A549 (cell line): ENCODE data around the gene SP2. TPM values are rescaled to one million over a fixed set of nuclear protein-coding genes. Genes with fewer than 3 reads are reported as not detected.

Source experiments
- ATAC-seq, 2 experiments: fragments of 200-7000 bp in 1 of 2; fragments of >200 bp in 1 of 2; cut with Nextera tagmentation in 1 of 2; cut with Tn5 transposase in 1 of 2; 3 replicates each; pipeline versions ENCODE4 v1.8.0 to v1.9.1; 2018 to 2020; ENCODE audit warnings: mild to moderate bottlenecking in 1 of 2, moderate library complexity in 1 of 2
- CTCF ChIA-PET: fragments of 300-600 bp; sonication (Branson Sonifier 250); formaldehyde crosslinking; extraction: SDS; loops from one replicate; lab custom pipeline; 2021; ENCODE audit warnings: antibody characterized with exemption, inconsistent platforms; lab: Yijun Ruan, JAX
- POLR2A ChIA-PET: fragments of 350-600 bp; formaldehyde crosslinking; extraction: SDS; loops from one replicate; lab custom pipeline; 2021; ENCODE audit warnings: antibody characterized with exemption, inconsistent platforms; lab: Yijun Ruan, JAX
- DNase-seq, 2 experiments: peaks; one replicate each; pipeline versions ENCODE4 v3.0.0 to v3.0.0-alpha.2; 2011 to 2016; ENCODE audit warnings: low read depth in 1 of 2, low spot score in 1 of 2
- FAIRE-seq: peaks from 2 replicates; lab custom pipeline; 2011; peaks lifted over from hg19 to GRCh38; lab: Jason Lieb, UNC
- H3K27ac ChIP-seq, 2 experiments: fragments of >200 bp; sonication (Bioruptor Twin); formaldehyde crosslinking; 3 replicates each; pipeline ENCODE4 v1.5.1; 2016 to 2017
- H3K4me1 ChIP-seq: fragments of >200 bp; sonication (Bioruptor Twin); formaldehyde crosslinking; 3 replicates; pipeline ENCODE4 v1.6.1; 2016
- H3K4me2 ChIP-seq: fragments of >200 bp; sonication (Bioruptor Twin); formaldehyde crosslinking; 3 replicates; pipeline ENCODE4 v1.6.1; 2016
- H3K4me3 ChIP-seq: fragments of >200 bp; sonication (Bioruptor Twin); formaldehyde crosslinking; 3 replicates; pipeline ENCODE4 v1.5.1; 2016
- H3K9me3 ChIP-seq: fragments of >200 bp; sonication (Bioruptor Twin); formaldehyde crosslinking; 3 replicates; pipeline ENCODE4 v1.6.1; 2016
- BHLHE40 ChIP-seq: IDR thresholded peaks from 2 replicates; pipeline ENCODE4 v1.6.1; 2012; ENCODE audit warnings: low read depth, low read length, inconsistent platforms
- CEBPB ChIP-seq, 2 experiments: fragments of >200 bp in 1 of 2; sonication (Bioruptor Twin) in 1 of 2; formaldehyde crosslinking in 1 of 2; IDR thresholded peaks; 2 replicates each; pipeline ENCODE4 v1.6.1; 2012 to 2016
- CHD4 ChIP-seq: fragments of 200-600 bp; sonication (generic); IDR thresholded peaks from 2 replicates; pipeline ENCODE4 v1.6.1; 2016; ENCODE audit warnings: antibody characterized with exemption, mild to moderate bottlenecking, borderline replicate concordance
- E2F6 ChIP-seq: IDR thresholded peaks from 2 replicates; pipeline ENCODE4 v1.6.1; 2012; ENCODE audit warnings: low read depth, borderline replicate concordance
- EHF ChIP-seq: fragments of 250-450 bp; sonication (Bioruptor Pico); IDR thresholded peaks from 2 replicates; pipeline ENCODE4 v1.5.0; 2020; ENCODE audit warnings: mild to moderate bottlenecking
- HOXA7 ChIP-seq: fragments of 250-450 bp; sonication (Bioruptor Pico); IDR thresholded peaks from 2 replicates; pipeline ENCODE4 v1.5.0; 2020; ENCODE audit warnings: mild to moderate bottlenecking, moderate library complexity
- HOXB13 ChIP-seq: fragments of 250-450 bp; sonication (Bioruptor Pico); IDR thresholded peaks from 2 replicates; pipeline ENCODE4 v1.5.0; 2020; ENCODE audit warnings: low read depth, mild to moderate bottlenecking, moderate library complexity
- JUN ChIP-seq, 2 experiments: fragments of >200 bp; sonication (Bioruptor Twin); formaldehyde crosslinking; IDR thresholded peaks; 2 replicates in 1 of 2; 3 replicates in 1 of 2; pipeline ENCODE4 v1.6.1; 2016 to 2017
- MAZ ChIP-seq: fragments of 150-350 bp; IDR thresholded peaks from 2 replicates; pipeline ENCODE4 v1.6.1; 2014; ENCODE audit warnings: antibody characterized with exemption, low read depth, low read length, borderline replicate concordance
- PHF8 ChIP-seq: fragments of 200-600 bp; sonication (generic); IDR thresholded peaks from 2 replicates; pipeline ENCODE4 v1.6.1; 2016; ENCODE audit warnings: low read depth, mild to moderate bottlenecking, antibody characterized with exemption, moderate library complexity, borderline replicate concordance
- POLR2A ChIP-seq: IDR thresholded peaks from 2 replicates; pipeline ENCODE4 v1.6.1; 2012; ENCODE audit warnings: mild to moderate bottlenecking, low read length
- RAD21 ChIP-seq, 2 experiments: fragments of >200 bp in 1 of 2; sonication (Bioruptor Twin) in 1 of 2; formaldehyde crosslinking in 1 of 2; IDR thresholded peaks in 1 of 2; conservative IDR thresholded peaks in 1 of 2; 2 replicates in 1 of 2; 3 replicates in 1 of 2; pipeline ENCODE4 v1.6.1; 2012 to 2018; ENCODE audit warnings: inconsistent platforms in 1 of 2
- RARB ChIP-seq: fragments of 250-450 bp; sonication (Bioruptor Pico); IDR thresholded peaks from 2 replicates; pipeline ENCODE4 v1.8.0; 2021; ENCODE audit warnings: mild to moderate bottlenecking, moderate library complexity
- RCOR1 ChIP-seq: fragments of 150-350 bp; IDR thresholded peaks from 2 replicates; pipeline ENCODE4 v1.6.1; 2014; ENCODE audit warnings: antibody characterized with exemption, low read length, low read depth
- RFX5 ChIP-seq: fragments of 450-650 bp; IDR thresholded peaks from 2 replicates; pipeline ENCODE4 v1.7.1; 2014; ENCODE audit warnings: antibody characterized with exemption, mild to moderate bottlenecking, moderate library complexity
- TFCP2L1 ChIP-seq: fragments of 250-450 bp; sonication (Bioruptor Pico); IDR thresholded peaks from 2 replicates; pipeline ENCODE4 v1.5.0; 2021; ENCODE audit warnings: mild to moderate bottlenecking
- TP53 ChIP-seq: fragments of 250-450 bp; sonication (Bioruptor Pico); IDR thresholded peaks from 2 replicates; pipeline ENCODE4 v1.5.0; 2021; ENCODE audit warnings: mild to moderate bottlenecking, moderate library complexity
- ZC3H11A ChIP-seq: fragments of 450-650 bp; IDR thresholded peaks from 2 replicates; pipeline ENCODE4 v1.6.1; 2014; ENCODE audit warnings: antibody characterized with exemption, mild to moderate bottlenecking
- WGBS: methylation state at CpG from one replicate; pipeline ENCODE4 v1.1.6; 2017; ENCODE audit errors: missing lambda C conversion rate; 5-methylcytosine and 5-hydroxymethylcytosine counted together
- polyA plus RNA-seq, 4 experiments: library from polyadenylated mRNA; depleted of rRNA in 3 of 4; stranded (reverse); fragments of >200 nt; fragmentation: RNase III in 1 of 4; extraction: RNeasy Plus Mini Kit Qiagen cat#74134 plus additional on column Dnase treatment in 1 of 4; gene quantifications; 2 replicates in 3 of 4; 3 replicates in 1 of 4; pipeline ENCODE4 v1.2.3, GENCODE V29; 2011 to 2017
- TF ChIP-seq, protein P1 (sequence below): IDR thresholded peaks from 2 replicates; pipeline ENCODE4 v1.6.1; 2012
- TF ChIP-seq, protein P2 (sequence below): fragments of 250-450 bp; sonication (Bioruptor Pico); IDR thresholded peaks from 2 replicates; pipeline ENCODE4 v1.5.0; 2021; ENCODE audit warnings: mild to moderate bottlenecking, moderate library complexity, borderline replicate concordance
- TF ChIP-seq, protein P3 (sequence below): IDR thresholded peaks from 2 replicates; pipeline ENCODE4 v1.6.1; 2012

SP2 gene
- polyA plus RNA-seq, 2 of the 4 experiments (the other 2 are of a cell fraction) = 6.2 to 11.6 TPM

DNA sequence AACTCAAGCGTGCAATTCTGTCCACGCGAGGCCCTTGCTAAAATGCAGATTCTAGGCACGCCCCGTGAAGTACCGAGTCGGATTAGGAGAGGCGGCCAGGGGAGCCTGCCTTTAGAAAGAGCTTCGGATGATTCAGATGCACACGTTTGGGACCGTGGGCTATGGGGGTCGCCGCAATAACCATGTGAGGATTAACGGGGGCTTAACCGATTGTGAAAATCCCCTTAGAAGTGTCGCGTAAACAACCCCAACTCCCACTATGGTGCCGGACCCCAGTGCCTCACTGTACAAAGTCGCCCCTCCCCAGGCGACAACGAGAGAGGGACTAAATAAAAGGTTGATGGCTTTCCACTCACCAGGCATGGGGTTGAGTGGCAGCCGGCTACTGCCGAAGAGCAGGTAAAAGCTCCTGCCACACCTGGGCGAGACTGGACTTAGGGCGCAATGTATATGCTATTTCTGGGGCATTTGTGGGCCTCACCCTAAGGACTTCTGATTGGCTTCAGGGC, 635 bp upstream of the SP2 start (continued):
- TF ChIP-seq CHD4 (peak; percentile 59; the same call in 1 of the 2 replicates), ZC3H11A (no peak), BHLHE40 (no peak), EHF (CRISPR knock-in tag) (no peak)

DNA sequence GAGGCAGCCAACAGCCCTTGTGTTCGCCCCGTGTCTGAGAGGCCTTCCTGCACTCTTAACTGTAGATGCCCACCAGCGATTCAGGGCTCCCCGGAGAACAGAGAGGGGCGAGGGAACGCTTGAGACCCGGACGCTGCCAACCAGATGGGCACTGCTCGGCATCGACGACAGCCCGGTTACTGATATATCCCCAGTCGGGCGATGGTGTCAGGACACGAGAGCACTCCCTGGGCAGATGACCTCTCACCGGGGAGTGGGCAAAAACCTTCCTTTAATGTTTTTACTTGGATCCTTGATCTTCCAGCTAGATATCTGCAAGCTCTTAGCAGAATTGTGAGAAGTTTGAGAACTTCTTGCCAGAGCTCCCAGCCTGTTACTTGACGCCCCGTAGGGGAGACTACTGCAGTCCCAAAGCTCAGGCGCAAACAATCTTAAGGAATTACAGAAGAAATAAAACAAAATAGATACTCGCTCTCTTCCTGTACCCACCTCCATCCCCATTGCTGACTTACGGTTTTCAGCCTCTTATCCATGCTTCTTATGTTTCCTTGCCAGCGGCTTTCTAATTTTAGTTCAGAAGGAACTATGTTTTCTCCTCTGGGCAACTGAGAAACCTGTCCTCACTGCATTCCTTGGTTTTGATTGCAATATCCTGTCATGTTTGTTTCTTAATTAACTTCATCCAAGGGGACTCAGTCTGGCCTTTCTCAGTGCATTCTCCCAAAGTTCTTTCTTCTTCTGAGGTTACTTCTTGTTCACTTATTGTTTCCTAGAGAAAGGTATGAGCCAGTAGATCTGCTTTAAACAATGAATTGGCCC, 845 bp downstream of the SP2 start:
- 8% methylated on average over 22 of the region's 22 CpGs for WGBS
- Histone ChIP-seq H3K4me1 (peaks cover 16% of the 10 kb centered on the region; the same call in 2 of the 3 replicates), H3K4me3 (peak overlapping the region; percentile 65), H3K9me3 (no peaks in the 10 kb centered on the region), H3K4me2 (peak overlapping the region; percentile 87), H3K27ac (peak overlapping the region; percentile 95 to 96)
- DNase-seq (no peak), ATAC-seq (no peak), FAIRE-seq (no peak)
- TF ChIP-seq JUN (IDR thresholded peaks at IDR 0.05) (peak in 1 of 2 experiments; percentile 37; a peak in 2 of 5 replicates), PHF8 (no peak), MAZ (no peak), TFCP2L1 (CRISPR knock-in tag) (peak; percentile 43; the same call in 1 of the 2 replicates), E2F6 (0 out of 2 replicates have a peak, but pooled peaks have one; percentile 18), TP53 (CRISPR knock-in tag) (peak; percentile 94)
- TF ChIP-seq, protein P1, sequence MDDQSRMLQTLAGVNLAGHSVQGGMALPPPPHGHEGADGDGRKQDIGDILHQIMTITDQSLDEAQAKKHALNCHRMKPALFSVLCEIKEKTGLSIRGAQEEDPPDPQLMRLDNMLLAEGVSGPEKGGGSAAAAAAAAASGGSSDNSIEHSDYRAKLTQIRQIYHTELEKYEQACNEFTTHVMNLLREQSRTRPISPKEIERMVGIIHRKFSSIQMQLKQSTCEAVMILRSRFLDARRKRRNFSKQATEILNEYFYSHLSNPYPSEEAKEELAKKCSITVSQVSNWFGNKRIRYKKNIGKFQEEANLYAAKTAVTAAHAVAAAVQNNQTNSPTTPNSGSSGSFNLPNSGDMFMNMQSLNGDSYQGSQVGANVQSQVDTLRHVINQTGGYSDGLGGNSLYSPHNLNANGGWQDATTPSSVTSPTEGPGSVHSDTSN = peak; percentile 15; the same call in 1 of the 2 replicates
- TF ChIP-seq, protein P2, sequence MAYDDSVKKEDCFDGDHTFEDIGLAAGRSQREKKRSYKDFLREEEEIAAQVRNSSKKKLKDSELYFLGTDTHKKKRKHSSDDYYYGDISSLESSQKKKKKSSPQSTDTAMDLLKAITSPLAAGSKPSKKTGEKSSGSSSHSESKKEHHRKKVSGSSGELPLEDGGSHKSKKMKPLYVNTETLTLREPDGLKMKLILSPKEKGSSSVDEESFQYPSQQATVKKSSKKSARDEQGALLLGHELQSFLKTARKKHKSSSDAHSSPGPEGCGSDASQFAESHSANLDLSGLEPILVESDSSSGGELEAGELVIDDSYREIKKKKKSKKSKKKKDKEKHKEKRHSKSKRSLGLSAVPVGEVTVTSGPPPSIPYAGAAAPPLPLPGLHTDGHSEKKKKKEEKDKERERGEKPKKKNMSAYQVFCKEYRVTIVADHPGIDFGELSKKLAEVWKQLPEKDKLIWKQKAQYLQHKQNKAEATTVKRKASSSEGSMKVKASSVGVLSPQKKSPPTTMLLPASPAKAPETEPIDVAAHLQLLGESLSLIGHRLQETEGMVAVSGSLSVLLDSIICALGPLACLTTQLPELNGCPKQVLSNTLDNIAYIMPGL (CRISPR knock-in tag) = 0 out of 2 replicates have a peak, but pooled peaks have one; percentile 61
- ChIA-PET CTCF (interaction anchor here (0.9 to 10.1 kb wide), 3 partner anchors 8 to 122 kb away, joined by 4 to 89 read pairs (median 12); partner anchors contain the start of gene SCRN2), POLR2A (interaction anchor here (1.0 to 1.6 kb wide), 2 partner anchors 46 to 66 kb away, joined by 3 to 38 read pairs; partner anchors contain the start of genes LRRC46 and MRPL10)

DNA sequence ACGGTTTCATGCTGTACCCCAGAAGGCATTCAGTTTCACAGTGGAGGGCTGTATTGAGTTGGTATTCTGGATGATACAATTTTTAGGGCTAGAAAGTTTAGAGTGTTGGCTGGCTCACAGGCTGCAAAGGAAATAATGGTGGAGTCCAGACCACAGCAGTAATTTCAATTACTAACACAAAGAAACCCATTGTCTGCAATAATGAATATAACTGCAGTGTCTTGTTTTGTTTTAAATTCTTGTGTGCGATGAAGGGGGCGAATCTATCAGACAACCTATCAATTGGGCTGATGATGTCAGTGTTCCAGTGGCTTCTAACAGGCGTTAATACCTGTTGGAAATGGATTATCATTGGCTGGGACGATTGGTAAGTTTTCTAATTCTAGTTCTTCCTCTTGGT, 1.5 kb downstream of the SP2 start:
- WGBS = 77% methylated on average over 5 of the region's 5 CpGs
- no peak for FAIRE-seq
- POLR2A ChIA-PET = no interaction called here
- no peak overlapping the region for H3K4me3 ChIP-seq
- peak overlapping the region in 1 of 2 experiments; percentile 95; a peak in 3 of 6 replicates for H3K27ac ChIP-seq
- peak overlapping the region; percentile 87 for H3K4me2 ChIP-seq
- H3K9me3 ChIP-seq = no peaks in the 10 kb centered on the region
- H3K4me1 ChIP-seq = peaks cover 16% of the 10 kb centered on the region; the same call in 2 of the 3 replicates
- no peak for ATAC-seq
- no peak for TF ChIP-seq ZC3H11A
- TF ChIP-seq, all 56 proteins: peak for 0
- CTCF ChIA-PET = interaction anchor here (1.1 to 10.1 kb wide), 5 partner anchors 8 to 121 kb away, joined by 3 to 89 read pairs (median 8); partner anchors contain the start of genes CDK5RAP3 and SCRN2
- DNase-seq = no peak

DNA sequence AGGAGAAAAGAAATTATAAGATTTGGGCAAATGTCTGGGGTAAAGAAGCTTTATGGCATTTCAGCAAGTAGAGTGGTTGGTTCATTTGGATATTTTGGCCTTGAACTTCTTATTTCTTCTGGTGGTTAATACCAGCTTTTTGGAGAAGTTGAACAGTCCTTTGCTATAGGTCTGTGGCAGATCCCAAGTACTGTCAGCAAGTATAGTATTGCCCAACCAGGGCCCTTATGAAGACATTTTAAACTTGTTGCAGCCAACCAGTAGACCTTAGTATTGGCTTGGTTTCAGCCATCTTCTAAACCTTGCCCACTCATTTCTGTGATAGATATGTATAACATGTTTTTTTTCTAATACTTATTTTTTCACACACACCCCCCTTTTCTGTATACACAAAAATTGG, 2.2 kb downstream of the SP2 start:
- no peak for FAIRE-seq
- Histone ChIP-seq H3K4me2 (no peak overlapping the region), H3K9me3 (no peaks in the 10 kb centered on the region), H3K4me1 (peaks cover 16% of the 10 kb centered on the region; the same call in 2 of the 3 replicates), H3K4me3 (no peak overlapping the region), H3K27ac (no peak overlapping the region)
- POLR2A ChIA-PET = no interaction called here
- CTCF ChIA-PET = interaction anchor here (0.8 to 10.1 kb wide), 7 partner anchors 9 to 120 kb away, joined by 3 to 89 read pairs (median 4); partner anchors contain the start of genes CDK5RAP3 and SCRN2
- ATAC-seq = no peak
- no peak for DNase-seq
- no peak for TF ChIP-seq CEBPB (IDR thresholded peaks at IDR 0.05)
- TF ChIP-seq, protein P3, sequence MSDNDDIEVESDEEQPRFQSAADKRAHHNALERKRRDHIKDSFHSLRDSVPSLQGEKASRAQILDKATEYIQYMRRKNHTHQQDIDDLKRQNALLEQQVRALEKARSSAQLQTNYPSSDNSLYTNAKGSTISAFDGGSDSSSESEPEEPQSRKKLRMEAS = no peak
- no peak for TF ChIP-seq RARB (CRISPR knock-in tag)
- TF ChIP-seq RCOR1 = no peak
- TF ChIP-seq POLR2A = no peak
- TF ChIP-seq RAD21 (conservative IDR thresholded peaks at IDR 0.05 in 1 of 2, IDR thresholded peaks at IDR 0.05 in 1 of 2) = no peak
- no peak for TF ChIP-seq HOXB13
- no peak for TF ChIP-seq ZC3H11A
- no peak for TF ChIP-seq E2F6
- no peak for TF ChIP-seq HOXA7 (CRISPR knock-in tag)
- no peak for TF ChIP-seq RFX5
- TF ChIP-seq, all 56 proteins: peak for 0
